ENCODE measurements around the gene DAPK2.

DNA sequence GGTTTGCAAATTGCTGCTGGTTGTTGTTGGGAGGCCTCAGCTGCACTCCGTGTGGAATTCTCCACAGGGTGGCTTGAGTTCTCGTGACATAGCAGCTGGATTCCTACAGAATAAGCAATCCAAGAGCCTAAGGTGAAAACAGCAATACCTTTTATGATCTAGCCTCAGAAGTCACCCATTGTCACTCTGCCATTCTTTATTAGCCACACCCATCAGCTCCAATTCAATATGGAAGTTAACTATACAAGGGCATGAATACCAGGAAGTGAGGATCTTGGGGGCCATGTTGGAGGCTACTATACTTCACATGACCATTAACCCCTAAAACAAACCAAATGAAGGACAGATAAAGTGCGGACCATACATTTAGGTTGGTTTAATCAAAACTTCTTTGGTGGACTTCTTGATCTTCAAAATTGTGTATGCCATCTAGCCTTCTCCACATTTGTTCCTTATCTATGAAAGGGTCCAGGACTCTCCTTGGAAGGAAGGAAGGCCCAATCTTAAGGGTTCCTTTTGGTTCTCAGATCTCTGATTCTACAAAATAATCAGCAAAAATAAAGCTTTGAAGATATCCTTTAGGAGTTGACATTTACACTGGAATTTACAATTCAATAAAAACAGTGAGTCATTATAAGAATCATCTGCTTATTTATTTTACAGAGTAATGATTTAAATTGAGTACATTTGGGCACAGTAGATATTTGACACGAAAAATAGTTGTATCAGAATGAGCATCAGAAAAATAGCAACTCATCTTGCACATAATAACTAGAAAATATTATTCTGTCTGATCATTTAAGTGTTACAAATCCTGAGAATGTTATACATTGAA, 25.9 kb upstream of the DAPK2 start:
- TF ChIP-seq, protein P1, sequence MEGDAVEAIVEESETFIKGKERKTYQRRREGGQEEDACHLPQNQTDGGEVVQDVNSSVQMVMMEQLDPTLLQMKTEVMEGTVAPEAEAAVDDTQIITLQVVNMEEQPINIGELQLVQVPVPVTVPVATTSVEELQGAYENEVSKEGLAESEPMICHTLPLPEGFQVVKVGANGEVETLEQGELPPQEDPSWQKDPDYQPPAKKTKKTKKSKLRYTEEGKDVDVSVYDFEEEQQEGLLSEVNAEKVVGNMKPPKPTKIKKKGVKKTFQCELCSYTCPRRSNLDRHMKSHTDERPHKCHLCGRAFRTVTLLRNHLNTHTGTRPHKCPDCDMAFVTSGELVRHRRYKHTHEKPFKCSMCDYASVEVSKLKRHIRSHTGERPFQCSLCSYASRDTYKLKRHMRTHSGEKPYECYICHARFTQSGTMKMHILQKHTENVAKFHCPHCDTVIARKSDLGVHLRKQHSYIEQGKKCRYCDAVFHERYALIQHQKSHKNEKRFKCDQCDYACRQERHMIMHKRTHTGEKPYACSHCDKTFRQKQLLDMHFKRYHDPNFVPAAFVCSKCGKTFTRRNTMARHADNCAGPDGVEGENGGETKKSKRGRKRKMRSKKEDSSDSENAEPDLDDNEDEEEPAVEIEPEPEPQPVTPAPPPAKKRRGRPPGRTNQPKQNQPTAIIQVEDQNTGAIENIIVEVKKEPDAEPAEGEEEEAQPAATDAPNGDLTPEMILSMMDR (IDR thresholded peaks at IDR 0.05), result no peak
- no peak for TF ChIP-seq POLR2A (IDR thresholded peaks at IDR 0.05)
